ENCODE data around the gene NOS1AP. TPM values are rescaled to one million over a fixed set of nuclear protein-coding genes. Genes with fewer than 3 reads are reported as not detected.

Gene NOS1AP
- total and polyA plus RNA-seq, 9 of the 15 experiments (the other 6 are each of a cell fraction or from before 2014, with no cell fraction given), result 0.07 to 1.5 (median 0.22) TPM

DNA sequence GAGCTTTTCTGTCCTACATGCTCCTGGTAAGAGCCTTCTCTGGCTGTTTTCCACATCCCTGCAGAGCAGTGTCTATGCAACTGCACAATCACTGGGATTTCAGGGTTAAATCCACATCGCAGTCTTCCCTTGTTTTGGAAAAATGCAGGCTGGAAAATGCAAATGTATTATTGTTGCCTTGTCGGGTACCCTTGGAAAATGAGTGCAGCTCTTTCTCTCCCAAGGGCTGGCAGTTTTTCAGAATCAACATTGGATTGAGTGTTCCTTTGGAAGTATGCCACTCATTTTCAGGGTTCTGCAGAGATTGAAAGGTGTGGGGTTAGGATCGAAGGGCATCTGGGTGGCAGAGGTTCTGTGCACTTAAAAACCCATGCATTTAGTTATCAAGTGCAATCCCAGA lies 3.2 kb downstream of the NOS1AP start (continued):
- TF ChIP-seq, protein P1, sequence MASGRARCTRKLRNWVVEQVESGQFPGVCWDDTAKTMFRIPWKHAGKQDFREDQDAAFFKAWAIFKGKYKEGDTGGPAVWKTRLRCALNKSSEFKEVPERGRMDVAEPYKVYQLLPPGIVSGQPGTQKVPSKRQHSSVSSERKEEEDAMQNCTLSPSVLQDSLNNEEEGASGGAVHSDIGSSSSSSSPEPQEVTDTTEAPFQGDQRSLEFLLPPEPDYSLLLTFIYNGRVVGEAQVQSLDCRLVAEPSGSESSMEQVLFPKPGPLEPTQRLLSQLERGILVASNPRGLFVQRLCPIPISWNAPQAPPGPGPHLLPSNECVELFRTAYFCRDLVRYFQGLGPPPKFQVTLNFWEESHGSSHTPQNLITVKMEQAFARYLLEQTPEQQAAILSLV (tag; IDR thresholded peaks at IDR 0.05), result no peak
- no peak for TF ChIP-seq RAD51 (IDR thresholded peaks at IDR 0.05; ENCODE audit: borderline replicate concordance, low read depth)

DNA sequence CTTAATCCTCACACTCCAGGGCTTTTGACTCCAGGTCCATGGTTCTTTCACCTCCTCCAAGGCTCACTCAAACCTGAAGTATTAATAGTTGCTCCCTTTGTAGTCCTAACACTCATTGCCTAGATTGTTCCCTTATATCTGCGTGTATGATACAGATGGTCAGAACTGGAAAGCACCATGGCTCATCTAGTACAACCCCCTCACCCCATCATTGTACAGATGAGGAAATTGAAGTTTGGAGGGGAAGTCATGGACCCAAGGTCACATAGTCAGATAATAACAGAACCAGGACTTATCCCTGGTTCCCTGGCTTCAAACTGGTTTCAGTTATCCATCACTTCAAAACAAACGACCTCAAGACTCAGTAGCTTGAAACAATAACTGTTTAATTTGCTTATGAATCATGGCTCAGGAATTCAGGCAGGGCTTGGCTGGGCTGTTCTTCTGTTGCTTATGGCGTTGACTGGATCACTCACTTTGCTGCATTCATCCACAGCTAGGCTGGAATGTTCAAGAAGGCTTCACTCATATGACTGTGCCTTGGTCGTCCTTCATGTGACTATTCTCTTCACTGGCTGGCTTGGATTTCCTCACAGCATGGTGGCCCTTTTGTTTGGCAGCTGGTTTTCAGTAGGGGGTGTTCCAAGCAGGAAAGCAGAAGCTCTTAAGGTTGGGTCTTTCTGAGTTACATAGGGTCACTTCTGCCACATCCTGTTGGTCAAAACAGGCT lies 5.0 kb downstream of the NOS1AP start:
- CTCF ChIA-PET (ENCODE audit: low intra/inter-chr PET ratio), result no interaction called here
- H3K27ac ChIP-seq (ENCODE audit: extremely low read depth, low read depth, low read length), result no peak overlapping the region
- H3K27me3 ChIP-seq (ENCODE audit: control insufficient read depth in 2 of 2, insufficient read depth in 2 of 2, low read length in 2 of 2), result peaks cover 16 to 29% of the 10 kb centered on the region in 2 experiments

More for the DNA sequence above, 5.0 kb downstream of the NOS1AP start:
- POLR2A ChIA-PET, result interaction anchor here (0.6 to 1.3 kb wide), 2 partner anchors 9 to 13 kb away, joined by 3 read pairs; no protein-coding TSS in a partner anchor
- in situ Hi-C loops (cut with MboI) (no loop called here), intact Hi-C loops (cut with micrococcal nuclease) (no loop called here)
- FAIRE-seq (no peak), DNase-seq (ENCODE audit: extremely low read depth in 1 of 4, low spot score in 3 of 4) (no peak), ATAC-seq (no peak)
- H3K4me2 ChIP-seq (ENCODE audit: insufficient read depth, low read length), result no peak overlapping the region
- H3K9me3 ChIP-seq (replicated peaks; ENCODE audit: control insufficient read depth, insufficient read depth, low read depth, low read length), result no peaks in the 10 kb centered on the region
- no peak overlapping the region for H2AFZ ChIP-seq (ENCODE audit: low read depth, low read length)
- 0% methylated on average over 4 of the region's 4 CpGs for WGBS (ENCODE audit: insufficient coverage, low coverage, missing lambda C conversion rate)
- H3K9me1 ChIP-seq (ENCODE audit: control insufficient read depth, insufficient read depth, low read length), result no peaks in the 10 kb centered on the region
- no peaks in the 10 kb centered on the region for H3K79me2 ChIP-seq (ENCODE audit: control insufficient read depth, insufficient read depth, low read length)
- peaks cover 8% of the 10 kb centered on the region; the same call in 1 of the 2 replicates for H4K20me1 ChIP-seq (replicated peaks; ENCODE audit: control insufficient read depth, insufficient read depth, low read length)
- peaks cover 5 to 9% of the 10 kb centered on the region in 2 experiments; a peak in 4 of 5 replicates for H3K4me1 ChIP-seq (replicated peaks in 1 of 2; ENCODE audit: control insufficient read depth in 2 of 2, insufficient read depth in 2 of 2, low read length in 2 of 2)
- TF ChIP-seq TBP (optimal IDR thresholded peaks at IDR 0.05; ENCODE audit: low read depth, low read length) (no peak), ZNF75A (CRISPR knock-in tag; IDR thresholded peaks at IDR 0.05) (no peak), TCF7 (IDR thresholded peaks at IDR 0.05; ENCODE audit: borderline replicate concordance) (no peak), POLR2AphosphoS5 (IDR thresholded peaks at IDR 0.05; ENCODE audit: control insufficient read depth, insufficient read depth, low read depth, low read length) (no peak), NFYB (IDR thresholded peaks at IDR 0.05; ENCODE audit: extremely low read depth, insufficient read length) (no peak), BHLHE40 (IDR thresholded peaks at IDR 0.05; ENCODE audit: low read length) (no peak)
- TF ChIP-seq, protein P2, sequence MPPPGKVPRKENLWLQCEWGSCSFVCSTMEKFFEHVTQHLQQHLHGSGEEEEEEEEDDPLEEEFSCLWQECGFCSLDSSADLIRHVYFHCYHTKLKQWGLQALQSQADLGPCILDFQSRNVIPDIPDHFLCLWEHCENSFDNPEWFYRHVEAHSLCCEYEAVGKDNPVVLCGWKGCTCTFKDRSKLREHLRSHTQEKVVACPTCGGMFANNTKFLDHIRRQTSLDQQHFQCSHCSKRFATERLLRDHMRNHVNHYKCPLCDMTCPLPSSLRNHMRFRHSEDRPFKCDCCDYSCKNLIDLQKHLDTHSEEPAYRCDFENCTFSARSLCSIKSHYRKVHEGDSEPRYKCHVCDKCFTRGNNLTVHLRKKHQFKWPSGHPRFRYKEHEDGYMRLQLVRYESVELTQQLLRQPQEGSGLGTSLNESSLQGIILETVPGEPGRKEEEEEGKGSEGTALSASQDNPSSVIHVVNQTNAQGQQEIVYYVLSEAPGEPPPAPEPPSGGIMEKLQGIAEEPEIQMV (tag; conservative IDR thresholded peaks at IDR 0.05; ENCODE audit: low read depth), result no peak
- TF ChIP-seq, protein P3, sequence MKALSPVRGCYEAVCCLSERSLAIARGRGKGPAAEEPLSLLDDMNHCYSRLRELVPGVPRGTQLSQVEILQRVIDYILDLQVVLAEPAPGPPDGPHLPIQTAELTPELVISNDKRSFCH (CRISPR knock-in tag; IDR thresholded peaks at IDR 0.05), result no peak
- TF ChIP-seq, protein P3 (tag; IDR thresholded peaks at IDR 0.05), result no peak
- TF ChIP-seq, protein P4, sequence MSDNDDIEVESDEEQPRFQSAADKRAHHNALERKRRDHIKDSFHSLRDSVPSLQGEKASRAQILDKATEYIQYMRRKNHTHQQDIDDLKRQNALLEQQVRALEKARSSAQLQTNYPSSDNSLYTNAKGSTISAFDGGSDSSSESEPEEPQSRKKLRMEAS (CRISPR knock-in tag; IDR thresholded peaks at IDR 0.05), result no peak
- no TSS peak for BruUV-seq (replicated peaks)
- H3K36me3 ChIP-seq (ENCODE audit: control insufficient read depth, insufficient read depth, low read length), result no peaks in the 10 kb centered on the region
- no peak overlapping the region for H3K9ac ChIP-seq (ENCODE audit: insufficient read depth in 1 of 2, low read depth in 2 of 2, low read length in 2 of 2)
- no peak overlapping the region for H3K4me3 ChIP-seq
